ENCODE data around the gene TNFRSF8.

- TF ChIP-seq CTCF (IDR thresholded peaks at IDR 0.05) (no peak), POLR2A (IDR thresholded peaks at IDR 0.05) (no peak)
Observed at GRCh38 chr1:12069623-12070244, 6.6 kb downstream of the TNFRSF8 start.
